Measurements from ENCODE around the gene NLGN1. TPM values are rescaled to one million over a fixed set of nuclear protein-coding genes. Genes with fewer than 3 reads are reported as not detected.

The NLGN1 gene
- total and polyA plus RNA-seq, 9 of the 15 experiments (the other 6 are each of a cell fraction or from before 2014, with no cell fraction given) = under 0.01 to 0.01 TPM; not detected in 7

- Histone ChIP-seq H3K36me3 (ENCODE audit: control insufficient read depth, insufficient read depth, low read length) (no peaks in the 10 kb centered on the region), H3K9ac (ENCODE audit: insufficient read depth in 1 of 2, low read depth in 2 of 2, low read length in 2 of 2) (no peak overlapping the region), H3K27me3 (ENCODE audit: control insufficient read depth in 2 of 2, insufficient read depth in 2 of 2, low read length in 2 of 2) (no peaks in the 10 kb centered on the region), H3K79me2 (ENCODE audit: control insufficient read depth, insufficient read depth, low read length) (no peaks in the 10 kb centered on the region), H3K4me1 (replicated peaks in 1 of 2; ENCODE audit: control insufficient read depth in 2 of 2, insufficient read depth in 2 of 2, low read length in 2 of 2) (no peaks in the 10 kb centered on the region), H3K9me3 (replicated peaks; ENCODE audit: control insufficient read depth, insufficient read depth, low read depth, low read length) (no peaks in the 10 kb centered on the region), H3K9me1 (ENCODE audit: control insufficient read depth, insufficient read depth, low read length) (no peaks in the 10 kb centered on the region), H3K4me2 (ENCODE audit: insufficient read depth, low read length) (no peak overlapping the region), H3K27ac (ENCODE audit: extremely low read depth, low read depth, low read length) (no peak overlapping the region), H2AFZ (ENCODE audit: low read depth, low read length) (no peak overlapping the region), H4K20me1 (replicated peaks; ENCODE audit: control insufficient read depth, insufficient read depth, low read length) (no peaks in the 10 kb centered on the region), H3K4me3 (no peak overlapping the region)
- POLR2A ChIA-PET = no interaction called here
- TF ChIP-seq SMARCA4 (IDR thresholded peaks at IDR 0.05) (no peak), RUNX1 (IDR thresholded peaks at IDR 0.05; ENCODE audit: low read depth) (no peak), KLF13 (tag; IDR thresholded peaks at IDR 0.05; ENCODE audit: borderline replicate concordance, low read depth) (no peak), ZNF143 (CRISPR knock-in tag; IDR thresholded peaks at IDR 0.05) (no peak), CBX5 (IDR thresholded peaks at IDR 0.05; ENCODE audit: borderline replicate concordance, low read depth) (no peak), CXXC5 (CRISPR knock-in tag; IDR thresholded peaks at IDR 0.05) (no peak), PML (IDR thresholded peaks at IDR 0.05; ENCODE audit: low read length) (no peak), YBX1 (IDR thresholded peaks at IDR 0.05) (no peak), NFYB (IDR thresholded peaks at IDR 0.05; ENCODE audit: extremely low read depth, insufficient read length) (no peak), ETS2 (tag; IDR thresholded peaks at IDR 0.05; ENCODE audit: borderline replicate concordance, poor library complexity, severe bottlenecking) (no peak), PRMT5 (CRISPR knock-in tag; IDR thresholded peaks at IDR 0.05) (no peak), PHB2 (IDR thresholded peaks at IDR 0.05; ENCODE audit: low read depth) (no peak), ZNF224 (CRISPR knock-in tag; IDR thresholded peaks at IDR 0.05) (no peak), RBM39 (optimal IDR thresholded peaks at IDR 0.05; ENCODE audit: low read depth, low read length) (no peak), TBP (optimal IDR thresholded peaks at IDR 0.05; ENCODE audit: low read depth, low read length) (no peak), KDM4B (IDR thresholded peaks at IDR 0.05; ENCODE audit: borderline replicate concordance in 2 of 2, low read depth in 1 of 2) (no peak), ZNF764 (CRISPR knock-in tag; IDR thresholded peaks at IDR 0.05; ENCODE audit: low read depth) (no peak)
- TF ChIP-seq, protein P1, sequence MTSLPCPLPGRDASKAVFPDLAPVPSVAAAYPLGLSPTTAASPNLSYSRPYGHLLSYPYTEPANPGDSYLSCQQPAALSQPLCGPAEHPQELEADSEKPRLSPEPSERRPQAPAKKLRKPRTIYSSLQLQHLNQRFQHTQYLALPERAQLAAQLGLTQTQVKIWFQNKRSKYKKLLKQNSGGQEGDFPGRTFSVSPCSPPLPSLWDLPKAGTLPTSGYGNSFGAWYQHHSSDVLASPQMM (CRISPR knock-in tag; IDR thresholded peaks at IDR 0.05) = no peak
- ATAC-seq (no peak), FAIRE-seq (no peak), DNase-seq (ENCODE audit: extremely low read depth in 1 of 4, low spot score in 3 of 4) (no peak)
- intact Hi-C loops (cut with micrococcal nuclease) (loop anchor here (10.0 kb wide), 1 partner anchor 878 kb away; no protein-coding TSS in a partner anchor), in situ Hi-C loops (cut with MboI) (no loop called here)
- 0% methylated on average over 1 of the region's 1 CpG for WGBS (ENCODE audit: insufficient coverage, low coverage, missing lambda C conversion rate)
- no TSS peak for BruUV-seq (replicated peaks)
- CTCF ChIA-PET (ENCODE audit: low intra/inter-chr PET ratio) = no interaction called here
Measured at GRCh38 chr3:173862701-173863100, 465.2 kb downstream of the NLGN1 start.
